IPS-15b (cell line): Measurements from ENCODE around the gene ANGPTL8.

Experiments
- H3K27me3 ChIP-seq: one replicate; pipeline ENCODE4 v1.6.1; 2013; ENCODE audit warnings: low read length; ENCODE audit not compliant: control insufficient read depth, insufficient read depth
- H3K36me3 ChIP-seq: one replicate; pipeline ENCODE4 v1.6.1; 2013; ENCODE audit warnings: low read length; ENCODE audit not compliant: control insufficient read depth, insufficient read depth
- H3K4me1 ChIP-seq: one replicate; pipeline ENCODE4 v1.6.1; 2013; ENCODE audit warnings: mild to moderate bottlenecking, low read length; ENCODE audit not compliant: control insufficient read depth, insufficient read depth
- H3K4me3 ChIP-seq: one replicate; pipeline ENCODE4 v1.5.1; 2013; ENCODE audit warnings: low read depth, low read length
- H3K9ac ChIP-seq: one replicate; pipeline ENCODE4 v1.6.1; 2013; ENCODE audit warnings: low read depth, mild to moderate bottlenecking, low read length
- H3K9me3 ChIP-seq: one replicate; pipeline ENCODE4 v1.6.1; 2013; ENCODE audit warnings: mild to moderate bottlenecking, low read length; ENCODE audit not compliant: control insufficient read depth, insufficient read depth

The ANGPTL8 gene

DNA sequence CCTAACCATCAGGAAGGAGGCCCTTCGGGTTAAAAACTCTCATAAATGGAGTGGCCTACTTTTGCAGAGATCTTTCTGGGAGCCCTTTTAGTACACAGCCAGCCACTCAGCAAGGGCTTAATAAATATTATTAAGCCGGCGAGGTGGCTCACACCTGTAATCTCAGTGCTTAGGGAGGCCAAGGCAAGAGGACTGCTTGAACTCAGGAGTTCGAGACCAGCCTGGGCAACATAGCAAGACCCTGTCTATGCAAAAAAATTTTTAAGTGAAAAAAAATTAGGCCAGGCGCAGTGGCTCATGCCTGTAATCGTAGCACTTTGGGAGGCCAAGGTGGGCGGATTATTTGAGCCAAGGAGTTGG, 41.3 kb upstream of the ANGPTL8 start:
- Histone ChIP-seq H3K4me3 (peak overlapping the region; percentile 48), H3K9me3 (no peaks in the 10 kb centered on the region), H3K4me1 (no peaks in the 10 kb centered on the region), H3K9ac (no peak overlapping the region), H3K27me3 (no peaks in the 10 kb centered on the region), H3K36me3 (peaks cover 29% of the 10 kb centered on the region)

DNA sequence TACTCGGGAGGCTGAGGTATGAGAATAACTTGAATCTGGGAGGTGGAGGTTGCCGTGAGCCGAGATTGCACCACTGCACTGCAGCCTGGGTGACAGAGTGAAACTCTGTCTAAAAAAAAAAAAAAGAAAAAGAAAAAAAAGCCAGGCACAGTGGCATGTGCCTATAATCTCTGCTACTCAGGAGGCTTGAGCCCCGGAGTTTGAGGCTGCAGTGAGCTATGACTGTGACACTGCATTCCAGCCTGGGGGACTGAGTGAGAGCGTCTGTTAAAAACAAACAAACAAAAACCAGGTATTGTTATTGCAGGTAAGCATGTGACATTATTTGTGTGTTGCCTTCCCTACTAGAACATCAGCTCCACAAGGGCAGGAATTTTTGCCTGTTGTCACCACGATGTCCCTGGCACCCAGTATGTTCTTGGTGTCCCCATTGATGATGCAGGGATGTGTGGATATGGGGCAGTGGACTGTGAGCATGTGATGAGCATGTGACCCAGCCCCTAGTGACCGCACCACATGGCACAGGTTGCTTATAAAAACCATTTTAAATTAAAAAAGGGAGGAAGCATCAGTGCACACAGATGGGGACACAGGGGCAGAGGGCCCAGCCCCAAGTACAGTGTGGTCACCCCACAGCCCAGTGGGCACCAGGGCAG, 40.5 kb upstream of the ANGPTL8 start:
- H3K36me3 ChIP-seq = peaks cover 21% of the 10 kb centered on the region
- H3K4me1 ChIP-seq = no peaks in the 10 kb centered on the region
- no peak overlapping the region for H3K9ac ChIP-seq

DNA sequence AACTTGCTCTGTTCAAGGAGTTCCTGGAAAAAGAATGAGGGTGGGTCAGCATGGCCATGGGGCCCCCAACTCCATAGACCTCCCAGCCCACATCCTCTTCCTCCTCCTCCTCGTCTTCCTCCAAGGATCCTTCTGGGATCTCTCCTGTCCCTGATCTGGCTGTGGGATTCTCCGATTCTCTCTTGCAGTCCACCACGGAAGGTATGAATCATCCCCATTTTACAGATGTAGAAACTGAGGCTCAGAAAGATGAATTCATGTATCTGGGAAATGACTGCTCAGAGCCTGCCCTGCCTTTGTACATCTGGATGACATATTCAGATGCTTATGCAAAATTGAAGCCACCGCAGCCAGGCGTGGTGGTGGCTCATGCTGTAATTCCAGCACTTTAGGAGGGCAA, 39.9 kb upstream of the ANGPTL8 start:
- Histone ChIP-seq H3K9ac (no peak overlapping the region), H3K4me1 (no peaks in the 10 kb centered on the region), H3K36me3 (peaks cover 21% of the 10 kb centered on the region), H3K27me3 (no peaks in the 10 kb centered on the region), H3K4me3 (no peak overlapping the region), H3K9me3 (no peaks in the 10 kb centered on the region)

More for the DNA sequence above, 40.5 kb upstream of the ANGPTL8 start:
- no peaks in the 10 kb centered on the region for H3K9me3 ChIP-seq
- no peak overlapping the region for H3K4me3 ChIP-seq
- H3K27me3 ChIP-seq = no peaks in the 10 kb centered on the region

DNA sequence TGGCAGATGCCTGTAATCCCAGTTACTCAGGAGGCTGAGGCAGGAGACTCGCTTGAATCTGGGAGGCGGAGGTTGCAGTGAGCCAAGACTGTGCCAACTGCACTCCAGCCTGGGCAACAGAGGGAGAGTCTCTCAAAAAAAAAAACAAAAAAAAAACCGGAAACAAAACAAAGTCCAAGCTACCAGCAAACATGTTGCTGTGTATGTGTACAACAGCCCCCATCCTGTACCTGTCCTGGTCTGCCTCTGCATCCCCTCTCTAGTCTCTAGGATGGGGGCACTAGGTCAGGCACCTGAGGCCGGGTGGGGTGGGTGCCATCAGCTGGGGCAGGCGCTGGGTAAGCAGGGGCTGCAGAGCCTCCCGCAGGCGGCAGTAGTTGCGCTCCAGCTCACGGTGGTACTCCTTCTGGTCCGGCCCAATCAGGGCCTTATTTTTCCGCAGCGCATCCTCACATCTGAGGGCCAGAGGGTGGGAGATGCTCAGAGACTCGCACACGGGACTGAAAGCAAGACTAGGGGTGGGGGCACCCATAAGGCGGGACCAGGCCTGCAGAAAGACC, 39.3 kb upstream of the ANGPTL8 start:
- no peaks in the 10 kb centered on the region for H3K9me3 ChIP-seq
- no peak overlapping the region for H3K4me3 ChIP-seq
- H3K4me1 ChIP-seq = no peaks in the 10 kb centered on the region
- H3K36me3 ChIP-seq = peaks cover 21% of the 10 kb centered on the region
- no peak overlapping the region for H3K9ac ChIP-seq
- H3K27me3 ChIP-seq = no peaks in the 10 kb centered on the region

GRCh38 chr19:11200931-11201330, 38.5 kb upstream of the ANGPTL8 start:
- Histone ChIP-seq H3K4me3 (no peak overlapping the region), H3K36me3 (peaks cover 21% of the 10 kb centered on the region), H3K27me3 (no peaks in the 10 kb centered on the region), H3K9ac (no peak overlapping the region), H3K9me3 (no peaks in the 10 kb centered on the region), H3K4me1 (no peaks in the 10 kb centered on the region)

GRCh38 chr19:11201791-11202190, 37.6 kb upstream of the ANGPTL8 start:
- Histone ChIP-seq H3K4me3 (no peak overlapping the region), H3K36me3 (peaks cover 25% of the 10 kb centered on the region), H3K4me1 (no peaks in the 10 kb centered on the region), H3K27me3 (no peaks in the 10 kb centered on the region), H3K9me3 (no peaks in the 10 kb centered on the region), H3K9ac (no peak overlapping the region)

- Histone ChIP-seq H3K4me1 (no peaks in the 10 kb centered on the region), H3K4me3 (no peak overlapping the region), H3K9ac (no peak overlapping the region), H3K36me3 (peaks cover 25% of the 10 kb centered on the region), H3K27me3 (no peaks in the 10 kb centered on the region), H3K9me3 (no peaks in the 10 kb centered on the region)
Measured at GRCh38 chr19:11202488-11203193, 36.8 kb upstream of the ANGPTL8 start.

DNA sequence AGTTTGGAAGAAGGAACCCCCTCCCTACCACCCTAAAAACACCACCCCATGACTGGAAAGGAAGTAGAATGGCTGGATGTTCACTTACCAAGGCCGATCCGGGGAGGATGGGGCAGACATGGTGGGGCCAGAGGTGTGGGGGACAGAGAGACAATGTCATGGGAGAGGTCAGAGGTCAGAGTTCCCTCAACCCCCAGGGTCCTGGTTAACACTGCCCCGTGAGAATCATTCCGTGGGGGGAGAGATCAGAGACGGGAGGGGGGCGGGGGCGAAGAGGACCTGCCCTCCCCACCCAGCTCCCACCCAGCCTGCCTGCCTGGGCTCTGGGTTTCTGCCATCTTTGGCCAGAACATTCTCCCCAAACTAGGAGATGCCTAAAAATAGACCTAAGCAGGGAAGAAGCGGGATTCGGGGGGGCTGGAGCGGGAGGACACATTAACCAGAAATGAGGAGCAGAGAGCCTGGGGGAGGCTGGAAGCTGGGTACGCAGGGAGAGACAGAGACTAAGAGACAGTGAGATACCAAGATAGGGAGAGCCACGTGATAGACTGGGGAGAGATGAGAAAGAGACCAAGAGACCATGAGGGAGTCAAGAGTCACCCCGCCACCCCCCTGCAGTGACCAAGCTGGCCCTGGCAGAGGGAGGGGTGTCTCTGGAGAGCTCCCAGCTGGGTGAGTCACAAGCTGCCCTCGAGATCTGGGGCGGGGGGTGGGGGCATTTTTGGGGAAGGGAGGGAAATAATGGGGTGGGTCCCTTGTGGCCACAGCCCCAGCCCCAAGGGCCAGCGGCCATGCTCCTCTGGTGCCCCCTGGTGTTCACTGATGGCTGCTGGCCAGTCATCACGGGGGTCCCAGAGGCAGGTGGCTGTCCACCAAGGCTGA, 36.0 kb upstream of the ANGPTL8 start:
- Histone ChIP-seq H3K36me3 (peaks cover 28% of the 10 kb centered on the region), H3K4me3 (no peak overlapping the region), H3K9me3 (no peaks in the 10 kb centered on the region), H3K4me1 (no peaks in the 10 kb centered on the region), H3K9ac (no peak overlapping the region), H3K27me3 (no peaks in the 10 kb centered on the region)

- H3K9ac ChIP-seq = no peak overlapping the region
Measured at GRCh38 chr19:11204076-11204602, 35.3 kb upstream of the ANGPTL8 start.

DNA sequence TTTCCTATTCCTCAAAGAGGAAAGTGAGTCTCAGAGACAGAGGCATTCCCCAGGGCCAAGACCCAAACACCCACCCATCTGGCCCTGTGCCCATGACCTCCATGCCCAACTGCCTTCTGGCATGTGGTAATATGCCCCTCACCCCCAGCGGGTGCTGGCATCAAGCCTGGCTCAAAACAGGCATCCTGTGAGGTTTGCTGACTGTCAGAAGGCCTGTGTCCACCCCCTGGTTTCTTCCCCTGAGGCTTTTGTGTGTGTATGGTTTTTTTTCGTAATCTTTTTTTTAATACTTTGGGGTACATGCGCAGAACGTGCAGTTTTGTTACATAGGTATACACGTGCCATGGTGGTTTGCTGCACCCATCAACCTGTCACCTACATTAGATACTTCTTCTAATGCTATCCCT, 34.5 kb upstream of the ANGPTL8 start:
- Histone ChIP-seq H3K9ac (no peak overlapping the region), H3K4me1 (no peaks in the 10 kb centered on the region), H3K9me3 (no peaks in the 10 kb centered on the region), H3K36me3 (peaks cover 29% of the 10 kb centered on the region), H3K4me3 (no peak overlapping the region), H3K27me3 (no peaks in the 10 kb centered on the region)

More at GRCh38 chr19:11204076-11204602, 35.3 kb upstream of the ANGPTL8 start:
- H3K9me3 ChIP-seq = no peaks in the 10 kb centered on the region
- H3K4me1 ChIP-seq = no peaks in the 10 kb centered on the region
- no peak overlapping the region for H3K4me3 ChIP-seq
- H3K36me3 ChIP-seq = peaks cover 32% of the 10 kb centered on the region
- H3K27me3 ChIP-seq = no peaks in the 10 kb centered on the region

DNA sequence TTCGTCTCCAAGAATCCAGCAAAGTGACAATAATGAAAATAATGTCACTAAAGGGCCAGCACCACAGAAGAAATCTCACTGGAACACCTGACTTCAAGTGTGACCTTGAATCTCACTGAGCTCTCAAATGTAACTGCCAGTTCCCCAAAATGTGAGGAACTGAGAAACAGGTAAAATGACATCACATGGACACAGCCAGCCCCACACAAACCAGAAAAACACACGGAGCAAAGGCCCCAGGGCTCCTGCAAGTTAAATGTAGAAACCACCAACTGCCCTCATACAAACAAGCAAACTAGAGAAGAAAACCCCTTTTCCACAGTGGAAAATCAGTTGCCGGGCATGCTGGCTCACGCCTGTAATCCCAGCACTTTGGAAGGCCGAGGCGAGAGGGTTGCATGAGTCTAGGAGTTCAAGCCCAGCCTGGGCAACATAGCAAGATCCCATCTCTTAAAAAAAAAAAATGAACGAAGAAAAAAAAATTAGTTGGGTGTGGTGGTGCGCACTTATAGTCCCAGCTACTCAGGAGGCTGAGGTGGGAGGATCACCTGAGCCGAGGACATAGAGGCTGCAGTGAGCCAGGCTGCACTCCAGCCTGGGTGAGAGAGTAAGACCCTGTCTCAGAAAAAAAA, 33.4 kb upstream of the ANGPTL8 start:
- H3K4me1 ChIP-seq = no peaks in the 10 kb centered on the region
- H3K4me3 ChIP-seq = no peak overlapping the region
- H3K27me3 ChIP-seq = no peaks in the 10 kb centered on the region
- peaks cover 29% of the 10 kb centered on the region for H3K36me3 ChIP-seq
- no peaks in the 10 kb centered on the region for H3K9me3 ChIP-seq
- H3K9ac ChIP-seq = no peak overlapping the region
